HepG2 (cell line): ENCODE results near the gene DCAF6. TPM values are rescaled to one million over a fixed set of nuclear protein-coding genes. Genes with fewer than 3 reads are reported as not detected.
A peak's percentile ranks its signal among the peaks of the same experiment; 100 is the strongest.

ENCODE experiments used
- BORCS8-MEF2B ChIP-seq: sonication (generic); formaldehyde crosslinking; IDR thresholded peaks from 2 replicates; pipeline ENCODE4 v1.8.0; 2022; ENCODE audit warnings: mild to moderate bottlenecking, missing genetic modification reagents
- DPF2 ChIP-seq: sonication (generic); formaldehyde crosslinking; IDR thresholded peaks from 2 replicates; pipeline ENCODE4 v1.4.0; 2020; ENCODE audit warnings: mild to moderate bottlenecking, low read depth, missing genetic modification reagents, borderline replicate concordance
- FUBP1 ChIP-seq: sonication (generic); formaldehyde crosslinking; IDR thresholded peaks from 2 replicates; pipeline ENCODE4 v1.5.1; 2020; ENCODE audit warnings: missing genetic modification reagents, mild to moderate bottlenecking, borderline replicate concordance
- GPN1 ChIP-seq: sonication (generic); formaldehyde crosslinking; IDR thresholded peaks from 2 replicates; pipeline ENCODE4 v1.5.1; 2020; ENCODE audit warnings: missing genetic modification reagents, borderline replicate concordance
- MIER2 ChIP-seq: IDR thresholded peaks from 2 replicates; pipeline ENCODE4 v1.6.1; 2016; ENCODE audit warnings: missing biosample characterization, missing genetic modification reagents
- NR2F6 ChIP-seq, 2 experiments: IDR thresholded peaks; 2 replicates each; pipeline ENCODE4 v1.6.1; 2016; ENCODE audit warnings: antibody characterized with exemption in 1 of 2, mild to moderate bottlenecking in 1 of 2
- POGK ChIP-seq: sonication (generic); formaldehyde crosslinking; conservative IDR thresholded peaks from 2 replicates; pipeline ENCODE4 v1.8.0; 2022; ENCODE audit warnings: mild to moderate bottlenecking, moderate library complexity, missing genetic modification reagents
- SKIL ChIP-seq: sonication (generic); formaldehyde crosslinking; IDR thresholded peaks from 2 replicates; pipeline ENCODE4 v1.8.0; 2022; ENCODE audit warnings: missing genetic modification reagents, mild to moderate bottlenecking, moderate library complexity, borderline replicate concordance
- THAP9 ChIP-seq: sonication (generic); formaldehyde crosslinking; IDR thresholded peaks from 2 replicates; pipeline ENCODE4; 2020; ENCODE audit warnings: missing genetic modification reagents, mild to moderate bottlenecking, borderline replicate concordance
- ZFYVE20 ChIP-seq: sonication (generic); formaldehyde crosslinking; IDR thresholded peaks from 2 replicates; pipeline ENCODE4 v1.8.0; 2023; ENCODE audit warnings: low read depth, mild to moderate bottlenecking, moderate library complexity, missing genetic modification reagents, borderline replicate concordance
- ZNF124 ChIP-seq: sonication (generic); formaldehyde crosslinking; IDR thresholded peaks from 2 replicates; pipeline ENCODE4 v1.4.0; 2020; ENCODE audit warnings: missing genetic modification reagents
- ZNF343 ChIP-seq: sonication (generic); formaldehyde crosslinking; IDR thresholded peaks from 2 replicates; pipeline ENCODE4 v1.4.0; 2020; ENCODE audit warnings: mild to moderate bottlenecking, missing genetic modification reagents
- ZNF460 ChIP-seq: sonication (generic); formaldehyde crosslinking; IDR thresholded peaks from 2 replicates; pipeline ENCODE4 v1.5.1; 2020; ENCODE audit warnings: missing genetic modification reagents, mild to moderate bottlenecking, borderline replicate concordance
- ZNF547 ChIP-seq: sonication (generic); formaldehyde crosslinking; IDR thresholded peaks from 2 replicates; pipeline ENCODE4 v1.5.1; 2020; ENCODE audit warnings: mild to moderate bottlenecking, missing genetic modification reagents
- ZNF607 ChIP-seq: sonication (generic); formaldehyde crosslinking; IDR thresholded peaks from 2 replicates; pipeline ENCODE4 v1.5.1; 2020; ENCODE audit warnings: missing genetic modification reagents, mild to moderate bottlenecking, borderline replicate concordance
- ZNF780A ChIP-seq: sonication (generic); formaldehyde crosslinking; IDR thresholded peaks from 2 replicates; pipeline ENCODE4 v1.8.0; 2022; ENCODE audit warnings: mild to moderate bottlenecking, missing genetic modification reagents, moderate library complexity
- polyA plus RNA-seq, 8 experiments: library from polyadenylated mRNA; depleted of rRNA in 3 of 8; stranded (reverse) in 7 of 8; unstranded in 1 of 8; fragments of >200 nt; fragmentation: Illumina TruSeq in 4 of 8; extraction: Trizol in 4 of 8; gene quantifications; 2 replicates each; pipeline versions ENCODE4 v1.2.1 to v1.2.3, GENCODE V29; 2011 to 2016; ENCODE audit warnings: low read depth in 4 of 8, missing spikeins in 1 of 8, mixed read lengths in 1 of 8; ENCODE audit not compliant: insufficient read depth in 1 of 8
- total RNA-seq, 5 experiments: library from RNA; depleted of rRNA; stranded (reverse); fragments of >200 nt; fragmentation: Illumina TruSeq; extraction: Trizol; gene quantifications; 2 replicates each; pipeline ENCODE4 v1.2.3, GENCODE V29; 2016; ENCODE audit warnings: low read depth in 1 of 5
- TF ChIP-seq, protein P1 (sequence below): sonication (generic); formaldehyde crosslinking; IDR thresholded peaks from 2 replicates; pipeline ENCODE4 v1.5.0; 2020; ENCODE audit warnings: missing genetic modification reagents

Gene DCAF6
- total and polyA plus RNA-seq, 2 of the 13 experiments (the other 11 are each of a cell fraction or from before 2014, with no cell fraction given), result 24.7 to 33.7 TPM

- TF ChIP-seq THAP9 (CRISPR knock-in tag) (no peak), ZNF780A (CRISPR knock-in tag) (no peak), MIER2 (CRISPR knock-in tag) (no peak), FUBP1 (CRISPR knock-in tag) (no peak), ZNF124 (CRISPR knock-in tag) (no peak), GPN1 (CRISPR knock-in tag) (no peak), ZNF607 (CRISPR knock-in tag) (no peak), SKIL (CRISPR knock-in tag) (0 out of 2 replicates have a peak, but pooled peaks have one; percentile 22), ZNF343 (CRISPR knock-in tag) (no peak), BORCS8-MEF2B (no peak), POGK (CRISPR knock-in tag) (0 out of 2 replicates have a peak, but pooled peaks have one; percentile 57), ZNF547 (CRISPR knock-in tag) (no peak), ZNF460 (CRISPR knock-in tag) (no peak), ZFYVE20 (no peak), NR2F6 (IDR thresholded peaks at IDR 0.05) (peak; percentile 87), NR2F6 (CRISPR knock-in tag; IDR thresholded peaks at IDR 0.05) (peak; percentile 83), DPF2 (no peak)
- TF ChIP-seq, protein P1, sequence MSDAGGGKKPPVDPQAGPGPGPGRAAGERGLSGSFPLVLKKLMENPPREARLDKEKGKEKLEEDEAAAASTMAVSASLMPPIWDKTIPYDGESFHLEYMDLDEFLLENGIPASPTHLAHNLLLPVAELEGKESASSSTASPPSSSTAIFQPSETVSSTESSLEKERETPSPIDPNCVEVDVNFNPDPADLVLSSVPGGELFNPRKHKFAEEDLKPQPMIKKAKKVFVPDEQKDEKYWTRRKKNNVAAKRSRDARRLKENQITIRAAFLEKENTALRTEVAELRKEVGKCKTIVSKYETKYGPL (CRISPR knock-in tag), result no peak
Measured at GRCh38 chr1:167913895-167914496, 22.5 kb upstream of the DCAF6 start, which contains the start of gene ADCY10 (continued).
